ENCODE results near the gene LRBA.

DNA sequence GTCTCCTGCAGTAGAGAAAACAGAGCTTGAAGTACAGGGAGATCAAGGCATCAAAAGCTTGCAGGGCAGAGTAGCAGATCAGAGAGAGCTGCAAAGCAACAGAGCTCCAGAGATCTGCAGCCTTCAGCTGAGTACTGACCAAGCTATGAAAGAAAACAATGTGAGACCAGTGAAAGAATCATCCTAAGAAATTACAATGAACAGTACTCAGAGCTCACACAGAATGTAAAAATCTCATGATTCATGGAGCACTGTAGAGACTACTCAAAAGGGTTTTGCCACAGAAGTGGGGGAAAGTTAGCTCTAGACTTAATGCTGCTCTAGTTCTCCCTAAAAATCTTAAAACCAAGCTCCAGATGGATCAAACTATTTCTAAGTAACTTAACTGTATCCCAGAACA, 513.1 kb downstream of the LRBA start:
- TF ChIP-seq, protein P1, sequence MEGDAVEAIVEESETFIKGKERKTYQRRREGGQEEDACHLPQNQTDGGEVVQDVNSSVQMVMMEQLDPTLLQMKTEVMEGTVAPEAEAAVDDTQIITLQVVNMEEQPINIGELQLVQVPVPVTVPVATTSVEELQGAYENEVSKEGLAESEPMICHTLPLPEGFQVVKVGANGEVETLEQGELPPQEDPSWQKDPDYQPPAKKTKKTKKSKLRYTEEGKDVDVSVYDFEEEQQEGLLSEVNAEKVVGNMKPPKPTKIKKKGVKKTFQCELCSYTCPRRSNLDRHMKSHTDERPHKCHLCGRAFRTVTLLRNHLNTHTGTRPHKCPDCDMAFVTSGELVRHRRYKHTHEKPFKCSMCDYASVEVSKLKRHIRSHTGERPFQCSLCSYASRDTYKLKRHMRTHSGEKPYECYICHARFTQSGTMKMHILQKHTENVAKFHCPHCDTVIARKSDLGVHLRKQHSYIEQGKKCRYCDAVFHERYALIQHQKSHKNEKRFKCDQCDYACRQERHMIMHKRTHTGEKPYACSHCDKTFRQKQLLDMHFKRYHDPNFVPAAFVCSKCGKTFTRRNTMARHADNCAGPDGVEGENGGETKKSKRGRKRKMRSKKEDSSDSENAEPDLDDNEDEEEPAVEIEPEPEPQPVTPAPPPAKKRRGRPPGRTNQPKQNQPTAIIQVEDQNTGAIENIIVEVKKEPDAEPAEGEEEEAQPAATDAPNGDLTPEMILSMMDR (IDR thresholded peaks at IDR 0.05), result no peak
- TF ChIP-seq POLR2A (IDR thresholded peaks at IDR 0.05) (no peak), EP300 (IDR thresholded peaks at IDR 0.05) (no peak)
